NCI-H2196 treated with DMSO at 0.1 percent for 48 hours (cell line): ENCODE measurements around the gene SND1.

ENCODE experiments used
- DNase-seq: peaks from one replicate; lab custom pipeline; 2025; ENCODE audit not compliant: unreplicated experiment; lab: John Stamatoyannopoulos, UW

SND1 gene

GRCh38 chr7:127858091-127858914, 206.3 kb downstream of the SND1 start:
- DNase-seq: no peak

GRCh38 chr7:127858915-127859189, 206.9 kb downstream of the SND1 start:
- no peak for DNase-seq

- DNase-seq: no peak
Observed at GRCh38 chr7:127859330-127859729, 207.3 kb downstream of the SND1 start.

GRCh38 chr7:127862525-127862924, 210.5 kb downstream of the SND1 start:
- no peak for DNase-seq

GRCh38 chr7:127863082-127863481, 211.1 kb downstream of the SND1 start:
- no peak for DNase-seq

GRCh38 chr7:127865466-127865865, 213.5 kb downstream of the SND1 start:
- DNase-seq: no peak

GRCh38 chr7:127870231-127870907, 218.4 kb downstream of the SND1 start:
- DNase-seq: no peak

- DNase-seq: no peak
Observed at GRCh38 chr7:127871226-127871625, 219.2 kb downstream of the SND1 start.

- DNase-seq: no peak
Observed at GRCh38 chr7:127872122-127872521, 220.1 kb downstream of the SND1 start.

- DNase-seq: no peak
Observed at GRCh38 chr7:127873151-127873550, 221.2 kb downstream of the SND1 start.

GRCh38 chr7:127873715-127874636, 222.0 kb downstream of the SND1 start:
- DNase-seq: no peak

- no peak for DNase-seq
Observed at GRCh38 chr7:127874951-127875608, 223.1 kb downstream of the SND1 start.

GRCh38 chr7:127876393-127876792, 224.4 kb downstream of the SND1 start:
- DNase-seq: no peak

- no peak for DNase-seq
Observed at GRCh38 chr7:127877951-127878350, 226.0 kb downstream of the SND1 start.

- no peak for DNase-seq
Observed at GRCh38 chr7:127878791-127879190, 226.8 kb downstream of the SND1 start.

GRCh38 chr7:127879436-127879835, 227.4 kb downstream of the SND1 start:
- DNase-seq: no peak

GRCh38 chr7:127879942-127880341, 227.9 kb downstream of the SND1 start:
- DNase-seq: no peak

- DNase-seq: no peak
Observed at GRCh38 chr7:127880454-127880853, 228.5 kb downstream of the SND1 start.

- no peak for DNase-seq
Observed at GRCh38 chr7:127881564-127881963, 229.6 kb downstream of the SND1 start.

- DNase-seq: no peak
Observed at GRCh38 chr7:127882313-127882920, 230.4 kb downstream of the SND1 start.

- DNase-seq: no peak
Observed at GRCh38 chr7:127884066-127884559, 232.1 kb downstream of the SND1 start.
